ENCODE measurements around the gene KCNN3.
A peak's percentile ranks its signal among the peaks of the same experiment; 100 is the strongest.

Gene KCNN3

GRCh38 chr1:154879038-154879421 lies 8.9 kb upstream of the KCNN3 start:
- DNase-seq = no peak

GRCh38 chr1:154878371-154879037 lies 8.4 kb upstream of the KCNN3 start:
- peak; percentile 66 to 75 for DNase-seq

GRCh38 chr1:154877370-154877974 lies 7.4 kb upstream of the KCNN3 start:
- DNase-seq = no peak

GRCh38 chr1:154876842-154877369 lies 6.8 kb upstream of the KCNN3 start:
- no peak for DNase-seq

GRCh38 chr1:154874465-154874864 lies 4.4 kb upstream of the KCNN3 start:
- no peak for DNase-seq

- no peak for DNase-seq
These were observed 3.4 kb upstream of the KCNN3 start for GRCh38 chr1:154873321-154873950.

- no peak for DNase-seq
These were observed 1.3 kb upstream of the KCNN3 start for GRCh38 chr1:154871374-154871773.

GRCh38 chr1:154870734-154871133 lies 653 bp upstream of the KCNN3 start:
- no peak for DNase-seq

- no peak for DNase-seq
These were observed 548 bp downstream of the KCNN3 start for GRCh38 chr1:154869351-154870114.

GRCh38 chr1:154867841-154868605 lies 2.1 kb downstream of the KCNN3 start:
- DNase-seq = no peak

GRCh38 chr1:154867064-154867825 lies 2.8 kb downstream of the KCNN3 start:
- DNase-seq = peak in 1 of 2 donors; percentile 35

- DNase-seq = no peak
These were observed 3.6 kb downstream of the KCNN3 start for GRCh38 chr1:154866257-154867063.

- DNase-seq = no peak
These were observed 4.4 kb downstream of the KCNN3 start for GRCh38 chr1:154865442-154866256.

- DNase-seq = no peak
These were observed 5.7 kb downstream of the KCNN3 start for GRCh38 chr1:154864189-154864975.

GRCh38 chr1:154863315-154864174 lies 6.5 kb downstream of the KCNN3 start:
- peak; percentile 39 to 40 for DNase-seq

- DNase-seq = no peak
These were observed 7.2 kb downstream of the KCNN3 start for GRCh38 chr1:154862907-154863306.

- no peak for DNase-seq
These were observed 8.4 kb downstream of the KCNN3 start for GRCh38 chr1:154861607-154862094.
